ENCODE data around the gene MMP21.

The MMP21 gene

GRCh38 chr10:125792342-125793300, 17.0 kb upstream of the MMP21 start:
- no peak for TF ChIP-seq CTCF (conservative IDR thresholded peaks at IDR 0.05; ENCODE audit: low read length)
- H3K4me3 ChIP-seq (ENCODE audit: low read length): no peak overlapping the region
- DNase-seq (ENCODE audit: low read depth): no peak

- no peak overlapping the region for H3K4me3 ChIP-seq (ENCODE audit: low read length)
- TF ChIP-seq CTCF (conservative IDR thresholded peaks at IDR 0.05; ENCODE audit: low read length): no peak
- no peak for DNase-seq (ENCODE audit: low read depth)
These were observed 12.8 kb upstream of the MMP21 start for GRCh38 chr10:125788156-125789034.

GRCh38 chr10:125785791-125786190, 10.2 kb upstream of the MMP21 start:
- no peak for DNase-seq (ENCODE audit: low read depth)
- no peak overlapping the region for H3K4me3 ChIP-seq (ENCODE audit: low read length)
- no peak for TF ChIP-seq CTCF (conservative IDR thresholded peaks at IDR 0.05; ENCODE audit: low read length)

GRCh38 chr10:125783957-125784356, 8.3 kb upstream of the MMP21 start:
- H3K4me3 ChIP-seq (ENCODE audit: low read length): no peak overlapping the region
- no peak for TF ChIP-seq CTCF (conservative IDR thresholded peaks at IDR 0.05; ENCODE audit: low read length)
- no peak for DNase-seq (ENCODE audit: low read depth)

GRCh38 chr10:125783408-125783807, 7.8 kb upstream of the MMP21 start:
- DNase-seq (ENCODE audit: low read depth): no peak
- no peak overlapping the region for H3K4me3 ChIP-seq (ENCODE audit: low read length)
- TF ChIP-seq CTCF (conservative IDR thresholded peaks at IDR 0.05; ENCODE audit: low read length): no peak

GRCh38 chr10:125782616-125783015, 7.0 kb upstream of the MMP21 start:
- DNase-seq (ENCODE audit: low read depth): no peak
- TF ChIP-seq CTCF (conservative IDR thresholded peaks at IDR 0.05; ENCODE audit: low read length): no peak
- no peak overlapping the region for H3K4me3 ChIP-seq (ENCODE audit: low read length)
